ENCODE data around the gene RFWD3. TPM values are rescaled to one million over a fixed set of nuclear protein-coding genes. Genes with fewer than 3 reads are reported as not detected.

Gene RFWD3
- total and polyA plus RNA-seq, 2 of the 13 experiments (the other 11 are each of a cell fraction or from before 2014, with no cell fraction given): 23.4 to 62.6 TPM

DNA sequence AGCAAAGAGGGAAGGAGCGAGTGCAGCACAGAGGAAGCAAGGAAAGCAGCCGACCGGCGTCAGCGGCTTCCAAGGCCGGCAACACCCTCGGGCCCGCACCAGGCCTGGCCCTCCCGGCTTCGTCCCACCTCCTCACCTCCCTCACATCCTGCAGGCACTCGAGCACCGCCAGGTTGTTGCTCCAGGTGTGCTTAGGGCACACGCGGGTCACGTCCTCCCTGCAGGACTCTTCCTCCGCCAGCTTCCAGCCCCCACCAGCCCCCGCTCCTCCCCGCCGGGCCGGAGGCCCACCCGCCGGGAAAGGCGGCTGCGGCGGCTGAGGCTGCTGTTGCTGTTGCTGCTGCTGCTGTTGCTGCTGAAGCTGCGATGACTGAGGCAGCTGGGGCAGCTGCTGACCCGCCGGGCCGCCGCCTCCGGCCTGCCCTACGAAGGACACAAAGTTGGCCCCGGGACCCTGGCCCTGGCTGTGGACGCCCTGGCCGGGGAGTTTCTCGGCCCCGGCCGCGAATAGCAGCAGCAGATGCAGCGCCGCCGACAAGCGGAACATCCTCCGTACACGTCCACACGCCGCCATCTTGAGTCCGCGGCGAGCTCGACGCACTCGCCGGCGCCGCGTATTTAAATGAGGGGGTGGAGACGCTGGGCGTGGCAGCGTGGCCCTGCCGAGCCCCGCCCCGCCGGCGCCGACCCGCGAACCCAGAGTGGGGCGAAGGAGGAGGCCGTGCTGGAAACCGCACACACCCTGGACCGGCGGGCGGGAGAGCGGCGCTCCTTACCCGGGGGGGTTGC is 60.0 kb downstream of the RFWD3 start, which contains the start of gene GLG1 (continued):
- TF ChIP-seq, protein P1, sequence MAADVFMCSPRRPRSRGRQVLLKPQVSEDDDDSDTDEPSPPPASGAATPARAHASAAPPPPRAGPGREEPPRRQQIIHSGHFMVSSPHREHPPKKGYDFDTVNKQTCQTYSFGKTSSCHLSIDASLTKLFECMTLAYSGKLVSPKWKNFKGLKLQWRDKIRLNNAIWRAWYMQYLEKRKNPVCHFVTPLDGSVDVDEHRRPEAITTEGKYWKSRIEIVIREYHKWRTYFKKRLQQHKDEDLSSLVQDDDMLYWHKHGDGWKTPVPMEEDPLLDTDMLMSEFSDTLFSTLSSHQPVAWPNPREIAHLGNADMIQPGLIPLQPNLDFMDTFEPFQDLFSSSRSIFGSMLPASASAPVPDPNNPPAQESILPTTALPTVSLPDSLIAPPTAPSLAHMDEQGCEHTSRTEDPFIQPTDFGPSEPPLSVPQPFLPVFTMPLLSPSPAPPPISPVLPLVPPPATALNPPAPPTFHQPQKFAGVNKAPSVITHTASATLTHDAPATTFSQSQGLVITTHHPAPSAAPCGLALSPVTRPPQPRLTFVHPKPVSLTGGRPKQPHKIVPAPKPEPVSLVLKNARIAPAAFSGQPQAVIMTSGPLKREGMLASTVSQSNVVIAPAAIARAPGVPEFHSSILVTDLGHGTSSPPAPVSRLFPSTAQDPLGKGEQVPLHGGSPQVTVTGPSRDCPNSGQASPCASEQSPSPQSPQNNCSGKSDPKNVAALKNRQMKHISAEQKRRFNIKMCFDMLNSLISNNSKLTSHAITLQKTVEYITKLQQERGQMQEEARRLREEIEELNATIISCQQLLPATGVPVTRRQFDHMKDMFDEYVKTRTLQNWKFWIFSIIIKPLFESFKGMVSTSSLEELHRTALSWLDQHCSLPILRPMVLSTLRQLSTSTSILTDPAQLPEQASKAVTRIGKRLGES (CRISPR knock-in tag; IDR thresholded peaks at IDR 0.05; ENCODE audit: borderline replicate concordance): peak; percentile 67; the same call in 1 of the 2 replicates
- TF ChIP-seq, protein P2, sequence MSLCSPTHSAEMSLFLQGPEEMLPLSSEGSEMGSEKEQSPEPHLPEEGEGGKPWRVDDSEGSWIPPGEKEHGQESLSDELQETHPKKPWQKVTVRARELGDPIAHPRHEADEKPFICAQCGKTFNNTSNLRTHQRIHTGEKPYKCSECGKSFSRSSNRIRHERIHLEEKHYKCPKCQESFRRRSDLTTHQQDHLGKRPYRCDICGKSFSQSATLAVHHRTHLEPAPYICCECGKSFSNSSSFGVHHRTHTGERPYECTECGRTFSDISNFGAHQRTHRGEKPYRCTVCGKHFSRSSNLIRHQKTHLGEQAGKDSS (CRISPR knock-in tag; IDR thresholded peaks at IDR 0.05; ENCODE audit: borderline replicate concordance, low read depth): peak; percentile 96
- TF ChIP-seq ZNF670 (CRISPR knock-in tag; IDR thresholded peaks at IDR 0.05; ENCODE audit: borderline replicate concordance) (peak; percentile 99), HDAC1 (CRISPR knock-in tag; IDR thresholded peaks at IDR 0.05) (peak; percentile 92), ZNF746 (CRISPR knock-in tag; IDR thresholded peaks at IDR 0.05) (peak; percentile 53), PLRG1 (conservative IDR thresholded peaks at IDR 0.05) (no peak), TBX3 (IDR thresholded peaks at IDR 0.05; ENCODE audit: borderline replicate concordance) (no peak), ZNF674 (CRISPR knock-in tag; IDR thresholded peaks at IDR 0.05; ENCODE audit: low read depth) (no peak), GFI1 (CRISPR knock-in tag; IDR thresholded peaks at IDR 0.05; ENCODE audit: borderline replicate concordance) (0 out of 2 replicates have a peak, but pooled peaks have one; percentile 24), SRF (IDR thresholded peaks at IDR 0.05; ENCODE audit: low read depth, low read length) (no peak), NAIF1 (CRISPR knock-in tag; IDR thresholded peaks at IDR 0.05; ENCODE audit: borderline replicate concordance) (0 out of 2 replicates have a peak, but pooled peaks have one; percentile 27), ZNF34 (CRISPR knock-in tag; IDR thresholded peaks at IDR 0.05; ENCODE audit: borderline replicate concordance) (0 out of 2 replicates have a peak, but pooled peaks have one; percentile 43), JUN (CRISPR knock-in tag; IDR thresholded peaks at IDR 0.05) (0 out of 2 replicates have a peak, but pooled peaks have one; percentile 63), HIVEP1 (CRISPR knock-in tag; IDR thresholded peaks at IDR 0.05) (peak; percentile 83; the same call in 1 of the 2 replicates), ZNF101 (CRISPR knock-in tag; IDR thresholded peaks at IDR 0.05; ENCODE audit: borderline replicate concordance, low read depth) (peak; percentile 60; the same call in 1 of the 2 replicates)
- TF ChIP-seq, protein P3, sequence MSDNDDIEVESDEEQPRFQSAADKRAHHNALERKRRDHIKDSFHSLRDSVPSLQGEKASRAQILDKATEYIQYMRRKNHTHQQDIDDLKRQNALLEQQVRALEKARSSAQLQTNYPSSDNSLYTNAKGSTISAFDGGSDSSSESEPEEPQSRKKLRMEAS (IDR thresholded peaks at IDR 0.05): peak; percentile 87
- TF ChIP-seq, protein P4, sequence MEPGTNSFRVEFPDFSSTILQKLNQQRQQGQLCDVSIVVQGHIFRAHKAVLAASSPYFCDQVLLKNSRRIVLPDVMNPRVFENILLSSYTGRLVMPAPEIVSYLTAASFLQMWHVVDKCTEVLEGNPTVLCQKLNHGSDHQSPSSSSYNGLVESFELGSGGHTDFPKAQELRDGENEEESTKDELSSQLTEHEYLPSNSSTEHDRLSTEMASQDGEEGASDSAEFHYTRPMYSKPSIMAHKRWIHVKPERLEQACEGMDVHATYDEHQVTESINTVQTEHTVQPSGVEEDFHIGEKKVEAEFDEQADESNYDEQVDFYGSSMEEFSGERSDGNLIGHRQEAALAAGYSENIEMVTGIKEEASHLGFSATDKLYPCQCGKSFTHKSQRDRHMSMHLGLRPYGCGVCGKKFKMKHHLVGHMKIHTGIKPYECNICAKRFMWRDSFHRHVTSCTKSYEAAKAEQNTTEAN (CRISPR knock-in tag; conservative IDR thresholded peaks at IDR 0.05): peak; percentile 85
- TF ChIP-seq, protein P5, sequence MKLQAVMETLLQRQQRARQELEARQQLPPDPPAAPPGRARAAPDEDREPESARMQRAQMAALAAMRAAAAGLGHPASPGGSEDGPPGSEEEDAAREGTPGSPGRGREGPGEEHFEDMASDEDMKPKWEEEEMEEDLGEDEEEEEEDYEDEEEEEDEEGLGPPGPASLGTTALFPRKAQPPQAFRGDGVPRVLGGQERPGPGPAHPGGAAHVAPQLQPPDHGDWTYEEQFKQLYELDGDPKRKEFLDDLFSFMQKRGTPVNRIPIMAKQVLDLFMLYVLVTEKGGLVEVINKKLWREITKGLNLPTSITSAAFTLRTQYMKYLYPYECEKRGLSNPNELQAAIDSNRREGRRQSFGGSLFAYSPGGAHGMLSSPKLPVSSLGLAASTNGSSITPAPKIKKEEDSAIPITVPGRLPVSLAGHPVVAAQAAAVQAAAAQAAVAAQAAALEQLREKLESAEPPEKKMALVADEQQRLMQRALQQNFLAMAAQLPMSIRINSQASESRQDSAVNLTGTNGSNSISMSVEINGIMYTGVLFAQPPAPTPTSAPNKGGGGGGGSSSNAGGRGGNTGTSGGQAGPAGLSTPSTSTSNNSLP (IDR thresholded peaks at IDR 0.05; ENCODE audit: low read depth, low read length): no peak
- TF ChIP-seq, protein P6, sequence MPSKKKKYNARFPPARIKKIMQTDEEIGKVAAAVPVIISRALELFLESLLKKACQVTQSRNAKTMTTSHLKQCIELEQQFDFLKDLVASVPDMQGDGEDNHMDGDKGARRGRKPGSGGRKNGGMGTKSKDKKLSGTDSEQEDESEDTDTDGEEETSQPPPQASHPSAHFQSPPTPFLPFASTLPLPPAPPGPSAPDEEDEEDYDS (CRISPR knock-in tag; IDR thresholded peaks at IDR 0.05): peak; percentile 99

All from HepG2 (cell line).